Hematopoietic multipotent progenitor cell treated with erythropoietin and hydrocortisone succinate and interleukin-3 and kit ligand, for 4 days (in vitro differentiated cells): Measurements from ENCODE around the gene EBNA1BP2.
"Not testable (repeated sequence)": the region's sequence is repeated elsewhere in the genome, so short reads cannot be mapped to it uniquely, and the experiment has no call there.

ENCODE experiments used
- DNase-seq: peaks from one replicate; pipeline ENCODE4 v3.0.0-alpha.2; 2015

EBNA1BP2 gene

DNA sequence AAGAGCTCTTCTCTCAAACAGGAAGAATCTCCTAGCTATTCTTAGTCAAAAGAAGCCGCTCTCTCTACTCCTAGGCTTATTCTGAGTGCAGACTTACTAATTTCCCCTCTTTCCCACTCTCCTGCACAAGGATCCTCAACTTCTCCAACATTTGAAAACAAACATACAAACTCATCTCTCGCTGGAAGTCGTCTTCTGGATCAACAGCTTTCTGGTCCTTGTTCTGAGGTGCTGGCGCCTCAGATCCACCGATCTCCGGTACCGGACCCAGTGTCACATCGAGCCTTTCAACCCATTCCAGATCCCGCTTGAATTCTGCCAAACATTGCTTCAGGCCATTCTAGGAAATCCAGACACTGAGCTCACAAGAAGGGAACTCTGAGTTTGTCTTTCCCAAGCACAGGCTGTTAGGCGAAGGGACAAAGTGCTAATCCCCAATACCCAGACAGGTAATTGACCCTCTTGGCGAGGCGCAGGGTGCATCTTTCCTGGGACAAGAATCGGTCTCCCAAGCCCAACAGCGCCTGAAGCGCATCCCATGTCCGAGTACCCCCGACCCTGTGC is 696 bp downstream of the EBNA1BP2 start:
- DNase-seq: no peak

DNA sequence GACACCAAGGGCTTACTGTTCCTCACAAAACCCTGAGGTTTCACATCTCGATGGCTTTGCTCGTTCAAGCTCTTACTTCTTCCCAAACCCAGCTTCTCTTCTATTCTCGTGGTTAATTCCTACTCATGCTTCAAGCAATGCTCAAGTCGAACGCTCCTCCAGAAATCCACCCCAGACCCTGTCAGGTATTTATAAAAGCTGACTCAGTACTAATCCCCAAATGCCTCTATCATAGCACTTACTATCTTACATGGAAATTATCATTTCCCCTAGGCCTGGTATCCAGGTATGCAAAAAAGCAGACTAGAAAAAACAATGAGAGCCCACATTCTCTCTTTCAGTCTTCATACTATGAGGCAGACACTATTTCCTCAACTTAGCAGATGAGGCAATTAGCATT is 6.3 kb downstream of the EBNA1BP2 start:
- no peak for DNase-seq

DNA sequence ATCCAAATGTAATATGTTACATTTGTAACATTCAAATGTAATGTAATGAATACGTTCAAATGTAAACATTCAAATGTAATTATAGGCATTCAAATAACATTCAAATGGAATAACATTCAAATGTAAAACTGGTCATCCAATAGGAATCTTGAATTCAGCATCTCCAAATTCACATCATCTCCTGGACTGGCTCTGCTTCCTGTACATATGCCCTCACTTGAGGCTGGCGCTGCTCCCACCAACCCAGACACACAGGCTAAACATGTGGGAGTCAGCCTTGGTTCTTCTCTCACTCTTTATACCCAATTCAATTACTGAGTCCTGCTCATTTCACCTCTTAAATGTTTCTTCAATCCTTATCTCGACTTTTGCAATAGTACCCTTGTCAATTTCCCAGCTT is 6.9 kb downstream of the EBNA1BP2 start:
- DNase-seq: no peak

DNA sequence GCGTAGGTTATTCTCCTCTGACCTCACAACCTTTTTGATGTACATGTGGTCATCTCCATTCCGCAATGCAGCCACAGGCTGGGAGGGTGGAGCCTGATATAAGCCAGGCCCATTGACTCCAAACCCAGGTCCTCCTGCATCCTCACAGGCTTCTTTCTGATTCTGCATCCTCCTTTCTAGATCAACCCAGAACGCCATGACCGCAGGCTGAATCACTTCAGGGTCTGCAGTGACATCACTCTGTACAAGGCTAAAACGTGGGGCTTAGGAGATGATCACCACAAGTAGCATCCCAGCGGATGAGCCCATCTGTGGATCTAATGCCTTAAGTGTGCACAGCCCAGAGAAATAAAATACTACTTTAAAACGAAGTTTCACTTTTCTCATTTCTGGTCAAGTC is 16.1 kb downstream of the EBNA1BP2 start:
- no peak for DNase-seq

DNA sequence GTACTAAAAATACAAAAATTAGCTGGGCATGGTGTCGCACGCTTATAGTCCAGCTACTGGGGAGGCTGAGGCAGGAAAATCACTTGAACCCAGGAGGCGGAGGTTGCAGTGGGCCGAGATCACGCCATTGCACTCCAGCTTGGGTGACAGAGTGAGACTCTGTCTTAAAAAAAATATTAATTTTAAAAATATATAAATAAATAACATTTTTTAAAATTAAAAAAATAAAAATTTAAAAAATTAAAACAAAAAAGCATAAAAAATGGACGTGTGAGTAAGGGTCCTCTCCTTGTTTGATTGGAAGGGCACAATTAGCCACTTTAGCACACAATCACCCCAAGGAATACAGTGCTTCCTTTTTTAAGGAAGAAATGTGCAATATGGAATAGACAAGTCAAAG is 18.6 kb downstream of the EBNA1BP2 start:
- DNase-seq: no peak

DNA sequence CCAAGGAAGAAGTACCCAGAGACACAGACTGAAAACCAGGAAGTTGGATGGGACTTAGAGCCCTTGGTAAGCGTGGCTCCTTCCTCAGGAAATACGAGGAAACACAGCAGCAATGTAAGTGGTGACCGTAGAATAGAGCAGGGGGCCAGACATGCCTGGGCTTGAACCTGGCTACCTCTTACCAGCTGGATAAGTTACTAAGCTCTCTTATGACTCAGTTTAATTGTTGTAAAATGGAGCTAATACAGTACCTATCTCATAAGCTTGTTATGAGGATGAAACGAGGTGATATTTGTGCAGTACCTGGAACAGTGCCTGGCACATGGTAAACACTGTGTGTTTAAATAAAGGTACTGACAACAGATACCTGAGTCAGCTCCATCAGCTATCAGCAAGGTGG is 19.2 kb downstream of the EBNA1BP2 start:
- no peak for DNase-seq

DNA sequence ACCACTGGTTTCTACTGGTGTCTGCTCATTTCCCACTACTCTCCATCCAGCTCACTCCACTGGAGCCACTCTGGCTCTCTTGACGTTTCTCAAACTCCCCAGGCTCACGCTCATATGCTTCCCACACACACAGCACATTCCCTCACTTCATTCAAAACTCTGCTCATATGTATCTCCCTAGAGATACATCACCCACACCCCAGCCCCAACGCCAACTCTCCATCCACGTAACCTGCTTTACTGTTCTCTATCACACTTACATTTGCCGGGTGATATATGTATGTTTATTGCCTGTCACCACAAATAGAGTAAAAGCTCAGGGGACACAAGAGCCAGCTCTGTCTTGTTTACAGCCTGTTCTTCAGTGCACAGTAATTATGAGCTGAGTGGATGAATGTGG is 22.2 kb downstream of the EBNA1BP2 start:
- DNase-seq: no peak

DNA sequence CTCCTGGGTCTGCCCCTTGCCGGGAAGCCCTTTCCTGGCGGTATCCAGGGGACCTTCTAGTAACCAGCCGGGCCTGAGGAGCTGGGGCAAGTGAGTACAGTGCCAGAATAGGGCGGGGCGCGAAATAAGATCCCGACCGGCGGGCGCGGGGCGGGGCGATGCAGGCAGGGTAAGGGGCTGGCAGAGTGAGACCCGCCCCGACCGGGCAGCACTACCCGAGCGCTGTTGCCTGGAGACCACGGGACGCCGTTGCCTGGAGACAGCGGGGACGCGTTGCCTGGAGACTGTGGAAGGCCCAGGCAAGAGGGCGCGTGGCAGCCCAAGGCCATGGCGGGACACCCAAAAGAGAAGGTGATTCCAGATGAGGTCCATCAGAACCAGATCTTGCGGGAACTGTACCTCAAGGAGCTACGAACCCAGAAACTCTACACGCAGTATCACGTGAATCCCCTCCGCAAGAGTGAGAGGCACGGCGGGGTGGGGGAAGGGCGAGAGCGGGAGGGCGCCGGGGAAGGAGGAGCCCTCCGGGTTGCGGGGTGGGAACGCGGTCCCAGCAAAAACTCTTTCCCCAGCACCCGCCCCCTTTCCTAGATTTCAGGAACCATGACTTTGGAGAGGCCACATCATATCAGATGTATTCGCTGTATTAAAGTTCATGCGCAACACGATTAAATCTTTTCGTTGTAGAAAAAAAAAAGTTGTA is 24.3 kb downstream of the EBNA1BP2 start:
- peak; percentile 74 for DNase-seq

DNA sequence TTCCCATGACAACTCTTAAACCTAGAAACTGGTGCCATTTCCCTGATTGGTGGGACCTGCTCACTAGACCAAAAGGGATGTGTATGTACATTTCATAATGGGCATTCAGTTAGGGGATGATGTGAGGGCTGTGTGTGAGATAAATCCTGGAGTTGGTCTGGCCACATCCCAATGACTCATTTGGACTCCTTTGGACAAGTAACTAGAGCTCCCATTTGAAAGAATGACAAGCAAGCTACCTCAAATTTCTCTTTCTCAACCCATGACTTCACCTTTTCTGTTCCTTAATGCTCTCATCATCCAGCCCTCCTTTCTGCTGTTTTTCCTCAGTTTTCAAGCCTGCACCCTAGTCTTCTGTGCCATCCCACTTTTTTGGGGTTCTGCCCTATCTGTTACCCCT is 27.9 kb downstream of the EBNA1BP2 start:
- DNase-seq: no peak

DNA sequence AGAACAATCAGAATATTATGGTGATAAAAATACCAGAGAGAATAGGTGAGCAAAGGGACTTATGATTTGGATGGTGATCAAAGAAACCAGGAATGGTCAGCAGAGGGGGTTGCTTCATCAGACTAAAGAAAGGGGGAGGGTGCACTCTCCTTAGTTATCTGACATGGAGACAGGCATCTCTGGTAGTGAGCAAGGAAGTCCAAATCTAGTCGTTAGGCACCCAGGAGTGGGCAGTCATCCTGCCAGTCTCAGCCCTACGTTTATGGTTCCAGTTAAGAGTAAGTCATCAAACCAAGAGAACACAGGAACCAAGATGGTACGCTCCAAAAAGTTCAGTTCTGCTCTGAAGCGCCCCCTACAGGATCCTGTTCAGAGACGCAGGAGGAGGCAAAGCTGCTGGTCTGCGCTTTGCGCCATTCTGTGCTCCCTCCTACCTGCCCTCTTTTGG is 28.6 kb downstream of the EBNA1BP2 start:
- DNase-seq: peak; percentile 43

DNA sequence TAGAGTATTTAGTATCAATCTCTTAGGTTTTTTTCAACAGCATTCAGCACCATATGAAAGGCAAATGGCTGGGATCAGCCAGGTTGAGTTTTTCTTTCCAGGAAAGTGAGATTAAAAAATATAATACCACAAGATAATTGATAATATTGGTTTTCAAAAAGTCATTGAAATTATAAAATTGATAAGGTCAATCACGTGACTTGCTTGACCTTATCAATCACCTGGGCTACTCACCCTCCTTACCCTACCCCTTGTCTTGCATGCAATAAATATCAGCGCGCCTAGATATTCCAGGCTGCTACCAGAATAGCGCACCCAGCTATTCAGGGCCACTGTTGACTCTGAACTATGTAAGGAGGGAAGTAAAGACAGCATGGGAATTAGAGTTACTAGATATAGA is 31.5 kb downstream of the EBNA1BP2 start:
- DNase-seq: no peak

DNA sequence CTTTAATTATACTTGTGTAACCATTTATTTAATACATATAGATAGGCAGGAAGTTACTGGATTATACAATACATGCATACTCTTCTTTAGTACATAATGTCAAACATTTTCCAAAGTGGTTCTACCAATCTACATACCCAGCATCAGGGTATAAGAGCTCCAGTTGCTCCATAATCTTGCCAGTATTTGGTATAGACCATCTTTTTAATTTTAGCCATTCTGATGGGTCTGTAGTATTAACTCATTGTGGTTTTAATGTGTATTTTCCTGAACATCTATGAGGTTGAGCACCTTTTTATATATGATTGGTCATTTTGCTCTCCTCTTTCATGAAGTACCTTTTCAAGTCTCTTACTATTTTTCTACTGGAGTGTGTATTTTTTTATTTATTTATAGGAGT is 32.1 kb downstream of the EBNA1BP2 start:
- no peak for DNase-seq

DNA sequence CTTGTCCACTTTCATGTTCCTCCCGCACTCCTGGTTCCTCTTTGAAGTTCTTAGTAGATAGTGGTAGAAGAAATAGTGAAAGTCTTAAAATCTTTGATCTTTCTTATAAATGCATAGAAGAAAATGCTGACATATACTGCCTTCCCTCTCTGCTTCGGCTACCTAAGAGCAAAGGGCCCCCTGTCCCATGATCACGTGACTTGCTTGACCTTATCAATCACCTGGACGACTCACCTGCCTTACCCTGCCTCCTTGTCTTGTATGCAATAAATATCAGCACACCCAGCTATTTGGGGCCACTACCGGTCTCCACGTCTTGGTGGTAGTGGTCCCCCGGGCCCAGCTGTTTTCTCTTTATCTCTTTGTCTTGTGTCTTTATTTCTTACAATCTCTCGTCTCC is 32.8 kb downstream of the EBNA1BP2 start:
- DNase-seq: not testable (repeated sequence)

DNA sequence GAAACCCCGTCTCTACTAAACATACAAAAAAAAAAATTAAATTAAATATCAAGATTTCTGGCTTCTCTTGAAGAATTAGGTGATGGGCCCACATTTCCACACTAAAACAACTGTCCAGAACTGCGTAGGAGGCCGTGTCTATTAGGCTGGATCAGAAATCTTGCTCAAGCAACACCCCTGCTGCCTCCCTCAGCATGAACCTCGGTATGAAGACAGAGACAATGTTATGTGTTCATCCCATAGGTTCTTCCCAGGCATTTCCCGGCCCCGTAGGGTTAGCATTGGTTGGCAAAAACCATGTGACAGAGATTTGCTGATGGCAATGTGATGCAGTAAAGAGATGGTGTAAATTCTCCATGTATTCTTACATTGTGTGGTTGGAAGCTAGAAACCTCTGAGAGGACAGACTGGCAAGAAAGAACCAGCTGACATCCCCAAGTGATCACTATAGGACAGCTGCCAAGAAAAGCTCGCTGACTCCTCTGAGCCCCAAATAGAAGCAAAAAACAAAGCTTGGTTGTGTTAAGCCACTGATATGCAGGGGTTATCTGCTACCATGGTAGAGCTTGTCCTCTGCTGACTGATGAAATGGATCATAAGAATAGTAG is 34.5 kb downstream of the EBNA1BP2 start:
- peak; percentile 8 for DNase-seq

DNA sequence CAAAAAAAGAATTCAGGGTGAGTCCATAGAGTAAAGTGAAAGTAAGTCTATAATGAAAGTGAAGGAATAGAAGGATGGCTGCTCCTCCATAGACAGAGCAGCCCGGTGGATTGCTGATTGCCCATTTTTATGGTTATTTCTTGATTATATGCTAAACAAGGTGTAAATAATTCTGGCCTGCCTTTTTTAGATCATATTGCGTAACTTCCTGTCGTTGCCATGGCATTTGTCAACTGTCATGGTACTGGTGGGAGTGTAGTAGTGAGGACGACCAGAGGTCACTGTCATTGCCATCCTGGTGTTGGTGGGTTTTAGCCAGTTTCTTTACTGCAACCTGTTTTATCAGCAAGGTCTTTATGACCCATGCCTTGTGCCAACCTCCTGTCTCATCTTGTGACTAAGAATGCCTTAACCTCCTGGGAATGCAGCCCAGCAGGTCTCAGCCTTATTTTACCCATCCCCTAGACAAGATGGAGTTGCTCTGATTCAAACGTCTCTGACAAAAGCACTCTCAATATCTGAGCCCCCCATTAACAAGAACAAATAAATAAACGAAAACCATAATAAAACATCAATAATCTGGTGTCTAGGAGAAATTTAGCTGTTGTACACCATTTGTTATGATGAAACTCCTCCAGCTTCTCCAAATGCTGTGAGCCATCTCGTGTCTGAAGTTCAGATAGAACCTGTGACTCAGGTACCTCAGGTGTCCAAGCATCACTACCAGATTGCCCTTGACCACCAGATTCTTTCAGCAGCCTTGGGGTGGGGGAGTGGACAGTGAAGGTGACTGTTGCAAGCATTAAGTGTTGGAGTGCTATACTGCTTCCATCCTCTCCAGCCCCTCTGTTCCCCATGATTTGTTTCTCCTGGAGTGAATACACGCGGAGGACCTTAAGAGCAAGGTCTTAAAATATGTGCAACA is 36.0 kb downstream of the EBNA1BP2 start:
- DNase-seq: no peak

DNA sequence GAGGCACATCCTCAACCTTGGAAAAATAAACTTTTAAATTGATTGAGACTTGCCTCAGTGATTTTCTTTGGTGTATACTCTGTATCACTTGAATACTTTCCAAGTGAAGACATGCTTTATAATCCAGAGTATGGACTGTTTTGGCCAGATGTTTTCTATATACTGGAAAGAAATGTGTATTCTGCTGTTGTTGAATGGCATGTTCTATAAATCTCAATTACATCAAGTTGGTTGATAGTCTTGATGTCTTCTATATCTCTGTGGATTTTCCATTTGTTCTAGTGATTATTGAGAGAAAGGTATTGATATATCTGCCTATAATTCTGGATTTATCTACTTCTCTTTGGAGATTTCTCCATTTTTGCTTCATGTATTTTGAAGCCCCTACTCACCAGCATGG is 37.5 kb downstream of the EBNA1BP2 start:
- no peak for DNase-seq

DNA sequence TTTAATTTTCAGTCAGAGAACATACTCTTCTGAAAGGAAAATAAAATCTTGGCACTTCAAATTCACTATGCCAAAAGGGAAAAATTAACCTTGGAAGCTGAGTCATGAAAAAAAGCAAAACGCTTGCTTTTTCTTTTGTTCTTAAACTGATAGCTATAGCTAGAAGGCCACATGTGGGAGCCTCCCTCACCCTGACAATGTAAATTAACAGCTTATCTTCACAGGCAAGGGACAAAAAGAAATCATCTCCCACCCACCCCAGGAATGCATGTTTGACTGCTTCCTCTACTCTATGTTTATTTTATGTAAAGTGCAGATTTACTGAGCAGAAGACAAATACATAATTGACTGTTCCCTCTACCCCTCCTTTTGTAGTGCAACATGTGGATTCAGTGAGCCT is 38.0 kb downstream of the EBNA1BP2 start:
- DNase-seq: peak; percentile 8

DNA sequence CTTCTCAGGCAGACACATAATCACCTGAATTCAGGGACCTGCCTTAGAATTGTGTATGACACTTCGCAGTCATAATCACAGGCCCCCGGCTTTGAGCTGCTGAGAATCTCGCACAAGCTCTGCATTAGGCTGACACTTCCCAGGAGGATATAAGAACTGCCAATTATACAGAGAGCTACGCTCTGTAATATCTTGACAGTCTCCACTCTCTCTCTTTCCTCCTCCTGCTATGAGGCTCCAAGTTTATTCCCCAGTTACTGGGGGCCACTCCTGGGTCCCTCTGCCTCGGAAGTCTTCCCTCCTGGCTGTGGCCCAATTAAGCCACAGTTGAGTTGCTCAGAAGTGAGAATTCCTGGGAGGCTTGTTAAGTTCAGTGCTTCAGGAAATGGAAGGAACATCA is 42.7 kb downstream of the EBNA1BP2 start:
- DNase-seq: no peak

DNA sequence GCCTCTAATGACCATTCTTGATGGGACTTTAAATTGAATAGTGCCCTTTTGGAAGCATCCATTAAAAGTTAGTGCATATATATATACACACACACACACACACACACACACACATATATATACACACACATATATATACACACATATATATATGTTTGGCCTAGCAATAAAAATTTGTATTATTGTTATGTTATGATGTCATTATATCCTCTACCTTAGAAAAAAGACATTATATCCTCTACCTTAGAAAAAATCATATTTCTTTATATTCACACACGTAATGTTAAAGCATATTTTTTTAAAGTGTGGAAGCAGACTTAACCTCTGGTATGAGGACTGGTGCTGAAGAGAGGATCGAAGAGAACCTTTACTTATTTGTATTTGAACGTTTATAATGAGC is 43.3 kb downstream of the EBNA1BP2 start:
- no peak for DNase-seq

DNA sequence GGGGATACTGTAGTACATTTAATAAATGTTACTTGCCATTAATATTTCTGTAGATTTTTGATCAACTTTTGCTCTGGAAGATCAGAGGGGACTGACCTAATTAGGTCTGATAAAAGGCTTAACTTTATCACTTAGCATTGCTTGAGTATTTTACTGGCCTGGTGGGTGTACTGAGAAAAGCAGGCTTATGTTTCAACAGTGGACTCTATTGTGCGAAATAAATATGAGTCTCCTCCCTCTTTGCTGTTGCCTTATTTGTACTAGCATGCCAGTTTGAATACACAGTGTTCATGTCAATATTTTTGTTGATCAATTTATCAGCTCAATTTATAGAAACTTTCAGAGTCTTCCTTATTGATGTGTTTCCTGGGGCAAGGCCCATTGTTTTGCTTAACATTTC is 49.1 kb downstream of the EBNA1BP2 start:
- no peak for DNase-seq

DNA sequence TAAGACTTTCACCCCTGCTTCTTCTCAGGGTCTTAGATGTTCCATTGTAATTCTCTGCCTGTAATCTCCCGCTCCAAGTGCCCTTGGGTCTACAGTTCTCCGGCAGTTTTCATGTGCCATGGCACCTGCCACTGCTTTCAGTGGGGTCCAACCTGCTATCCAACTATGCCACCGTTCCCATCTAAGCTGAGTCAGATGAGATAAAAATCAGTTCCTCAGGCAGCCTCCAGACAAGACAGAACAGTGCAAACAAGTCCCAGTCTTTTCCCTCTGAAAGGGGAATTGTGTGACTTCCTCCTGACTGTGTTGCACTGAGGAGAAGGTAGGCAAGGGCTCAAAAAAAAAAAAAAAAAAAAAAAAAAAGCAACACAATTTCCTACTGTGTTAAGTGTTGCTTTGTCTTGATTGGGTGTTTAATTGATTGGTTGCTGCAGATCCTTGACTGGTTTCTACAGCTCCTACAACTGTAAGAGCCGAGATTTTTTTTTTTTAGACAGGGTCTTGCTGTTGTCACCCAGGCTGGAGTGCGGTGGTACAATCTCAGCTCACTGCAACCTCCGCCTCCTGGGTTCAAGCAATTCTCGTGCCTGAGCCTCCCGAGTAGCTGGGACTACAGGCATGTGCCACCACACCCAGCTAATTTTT is 50.7 kb downstream of the EBNA1BP2 start:
- DNase-seq: no peak

DNA sequence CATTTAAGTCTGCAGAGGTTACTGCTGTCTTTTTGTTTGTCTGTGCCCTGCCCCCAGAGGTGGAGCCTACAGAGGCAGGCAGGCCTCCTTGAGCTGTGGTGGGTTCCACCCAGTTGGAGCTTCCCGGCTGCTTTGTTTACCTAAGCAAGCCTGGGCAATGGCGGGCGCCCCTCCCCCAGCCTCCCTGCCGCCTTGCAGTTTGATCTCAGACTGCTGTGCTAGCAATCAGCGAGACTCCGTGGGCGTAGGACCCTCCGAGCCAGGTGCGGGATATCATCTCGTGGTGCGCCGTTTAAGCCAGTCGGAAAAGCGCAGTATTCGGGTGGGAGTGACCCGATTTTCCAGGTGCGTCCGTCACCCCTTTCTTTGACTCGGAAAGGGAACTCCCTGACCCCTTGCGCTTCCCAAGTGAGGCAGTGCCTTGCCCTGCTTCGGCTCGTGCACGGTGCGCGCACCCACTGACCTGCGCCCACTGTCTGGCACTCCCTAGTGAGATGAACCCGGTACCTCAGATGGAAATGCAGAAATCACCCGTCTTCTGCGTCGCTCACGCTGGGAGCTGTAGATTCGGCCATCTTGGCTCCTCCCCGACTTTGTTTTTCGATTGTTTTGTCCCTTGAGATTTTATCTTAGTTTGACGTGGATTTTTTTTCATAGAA is 52.0 kb downstream of the EBNA1BP2 start:
- not testable (repeated sequence) for DNase-seq
